Prostate gland (tissue), 2 donors: ENCODE measurements around the gene RAP1GDS1. TPM values are rescaled to one million over a fixed set of nuclear protein-coding genes. Genes with fewer than 3 reads are reported as not detected.
A peak's percentile ranks its signal among the peaks of the same experiment; 100 is the strongest.

Experiments used
- DNase-seq: peaks from one replicate; pipeline ENCODE4 v3.0.0-alpha.2; 2019; ENCODE audit warnings: low spot score
- H3K27ac ChIP-seq, 2 donors: fragments of 200-600 bp; sonication (generic); 2 replicates each; pipeline ENCODE4 v1.5.1; 2017 to 2019
- H3K27me3 ChIP-seq: fragments of 200-600 bp; sonication (generic); replicated peaks from 2 replicates; pipeline ENCODE4 v1.5.1; 2019; ENCODE audit not compliant: insufficient read depth
- H3K36me3 ChIP-seq, 2 donors: fragments of 200-600 bp; sonication (generic); 1 replicate in 1 of 2; 2 replicates in 1 of 2; pipeline versions ENCODE4 v1.5.1 to v1.8.1; 2017 to 2019
- H3K4me1 ChIP-seq: fragments of 200-600 bp; sonication (generic); replicated peaks from 2 replicates; pipeline ENCODE4 v1.5.1; 2019
- H3K4me3 ChIP-seq, 2 donors: fragments of 200-600 bp; sonication (generic); 2 replicates each; pipeline ENCODE4 v1.5.1; 2017 to 2019
- H3K9me3 ChIP-seq: fragments of 200-600 bp; sonication (generic); 2 replicates; pipeline ENCODE4 v1.5.1; 2017
- POLR2A ChIP-seq: fragments of 450-650 bp; IDR thresholded peaks from one replicate; pipeline ENCODE4 v1.6.1; 2016; ENCODE audit warnings: antibody characterized with exemption, mild to moderate bottlenecking
- POLR2AphosphoS5 ChIP-seq: sonication (generic); formaldehyde crosslinking; IDR thresholded peaks from one replicate; pipeline ENCODE4 v1.6.1; 2017; ENCODE audit warnings: antibody characterized with exemption
- WGBS: methylation state at CpG from one replicate; pipeline ENCODE4 v1.1.5; 2018; 5-methylcytosine and 5-hydroxymethylcytosine counted together
- intact Hi-C: fragments of 100-400 bp; cut with DNase I; formaldehyde crosslinking; loops from one replicate; pipeline ENCODE4 v1.14.2; 2022
- total RNA-seq, 2 donors: library from RNA; depleted of rRNA; stranded (reverse); fragments of >200 nt; gene quantifications; one replicate each; pipeline ENCODE4 v1.1.0, GENCODE V29; 2016
- TF ChIP-seq, protein P1 (sequence below), 4 experiments: fragments of 200-600 bp in 2 of 4; fragments of 450-650 bp in 2 of 4; sonication (generic) in 2 of 4; IDR thresholded peaks; 1 replicate in 3 of 4; 2 replicates in 1 of 4; pipeline ENCODE4 v1.5.1; 2016 to 2019; ENCODE audit warnings: antibody characterized with exemption in 4 of 4, mild to moderate bottlenecking in 2 of 4, moderate library complexity in 2 of 4

The RAP1GDS1 gene, protein sequence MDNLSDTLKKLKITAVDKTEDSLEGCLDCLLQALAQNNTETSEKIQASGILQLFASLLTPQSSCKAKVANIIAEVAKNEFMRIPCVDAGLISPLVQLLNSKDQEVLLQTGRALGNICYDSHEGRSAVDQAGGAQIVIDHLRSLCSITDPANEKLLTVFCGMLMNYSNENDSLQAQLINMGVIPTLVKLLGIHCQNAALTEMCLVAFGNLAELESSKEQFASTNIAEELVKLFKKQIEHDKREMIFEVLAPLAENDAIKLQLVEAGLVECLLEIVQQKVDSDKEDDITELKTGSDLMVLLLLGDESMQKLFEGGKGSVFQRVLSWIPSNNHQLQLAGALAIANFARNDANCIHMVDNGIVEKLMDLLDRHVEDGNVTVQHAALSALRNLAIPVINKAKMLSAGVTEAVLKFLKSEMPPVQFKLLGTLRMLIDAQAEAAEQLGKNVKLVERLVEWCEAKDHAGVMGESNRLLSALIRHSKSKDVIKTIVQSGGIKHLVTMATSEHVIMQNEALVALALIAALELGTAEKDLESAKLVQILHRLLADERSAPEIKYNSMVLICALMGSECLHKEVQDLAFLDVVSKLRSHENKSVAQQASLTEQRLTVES
- total RNA-seq, result 10 to 100 TPM; 16.5 to 34.5 TPM

DNA sequence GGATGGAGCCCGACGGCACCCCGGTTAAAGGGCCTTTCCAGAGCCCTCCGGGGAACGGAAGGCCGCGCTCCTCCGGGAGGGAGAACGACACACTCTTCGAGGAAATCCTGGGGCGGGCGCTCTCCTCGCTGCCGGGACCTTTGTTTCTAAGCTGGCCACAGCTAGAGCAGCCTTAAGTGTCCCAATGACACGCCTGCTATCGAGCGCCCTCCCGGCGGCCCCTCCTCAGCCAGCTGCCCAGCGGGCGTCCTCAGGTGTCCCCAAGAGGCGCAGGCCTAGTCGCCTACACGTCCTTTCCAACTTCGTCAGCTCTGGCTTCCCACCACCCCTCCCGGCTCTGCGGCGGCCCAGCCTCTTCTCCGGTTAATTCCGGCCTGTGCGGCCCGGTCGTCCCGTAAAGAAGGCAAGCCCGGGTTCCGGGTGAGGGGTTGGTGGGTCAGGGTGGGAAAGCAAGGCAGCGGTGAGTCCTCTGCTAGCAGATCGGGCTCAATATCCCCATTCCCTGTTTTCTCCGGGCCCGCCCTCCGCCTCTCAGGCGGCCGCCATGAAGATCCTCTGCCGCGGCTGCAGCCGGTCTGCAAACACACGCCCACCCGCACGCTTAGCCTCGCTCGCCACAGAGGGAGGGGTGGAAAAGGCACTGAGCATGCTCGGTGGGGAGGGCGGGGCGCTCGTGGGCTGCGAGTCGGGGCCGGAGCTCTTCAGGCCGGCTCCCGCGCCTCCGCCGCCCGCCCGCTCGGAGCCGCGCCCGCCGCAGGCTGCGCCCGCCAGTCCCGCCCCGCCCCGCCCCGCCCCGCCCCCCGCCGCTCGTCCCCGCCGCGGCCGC is at the start of gene RAP1GDS1:
TSS of gene RAP1GDS1 (plus strand) at position 806 of the 826 bp plus-strand sequence. CDS start 182 bp downstream, outside the sequence.
- H3K9me3 ChIP-seq, result no peaks in the 10 kb centered on the region
- H3K36me3 ChIP-seq, result no peaks in the 10 kb centered on the region
- intact Hi-C loops, result loop anchor here (5.0 kb wide), 1 partner anchor 118 kb away; the partner anchor contains the start of gene STPG2
- H3K4me3 ChIP-seq, result peak within 1 kb of the TSS; percentile 82 to 83
- DNase-seq, result peak; percentile 94
- no peaks in the 10 kb centered on the region for H3K27me3 ChIP-seq
- H3K27ac ChIP-seq, result peak within 1 kb of the TSS; percentile 96 to 97
- under 1% methylated on average over 57 of the region's 84 CpGs for WGBS
- H3K4me1 ChIP-seq, result no peaks in the 10 kb centered on the region
- TF ChIP-seq POLR2A, result peak; percentile 96
- TF ChIP-seq, protein P1, sequence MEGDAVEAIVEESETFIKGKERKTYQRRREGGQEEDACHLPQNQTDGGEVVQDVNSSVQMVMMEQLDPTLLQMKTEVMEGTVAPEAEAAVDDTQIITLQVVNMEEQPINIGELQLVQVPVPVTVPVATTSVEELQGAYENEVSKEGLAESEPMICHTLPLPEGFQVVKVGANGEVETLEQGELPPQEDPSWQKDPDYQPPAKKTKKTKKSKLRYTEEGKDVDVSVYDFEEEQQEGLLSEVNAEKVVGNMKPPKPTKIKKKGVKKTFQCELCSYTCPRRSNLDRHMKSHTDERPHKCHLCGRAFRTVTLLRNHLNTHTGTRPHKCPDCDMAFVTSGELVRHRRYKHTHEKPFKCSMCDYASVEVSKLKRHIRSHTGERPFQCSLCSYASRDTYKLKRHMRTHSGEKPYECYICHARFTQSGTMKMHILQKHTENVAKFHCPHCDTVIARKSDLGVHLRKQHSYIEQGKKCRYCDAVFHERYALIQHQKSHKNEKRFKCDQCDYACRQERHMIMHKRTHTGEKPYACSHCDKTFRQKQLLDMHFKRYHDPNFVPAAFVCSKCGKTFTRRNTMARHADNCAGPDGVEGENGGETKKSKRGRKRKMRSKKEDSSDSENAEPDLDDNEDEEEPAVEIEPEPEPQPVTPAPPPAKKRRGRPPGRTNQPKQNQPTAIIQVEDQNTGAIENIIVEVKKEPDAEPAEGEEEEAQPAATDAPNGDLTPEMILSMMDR (IDR thresholded peaks at IDR 0.05), result no peak
- peak; percentile 93 for TF ChIP-seq POLR2AphosphoS5

DNA sequence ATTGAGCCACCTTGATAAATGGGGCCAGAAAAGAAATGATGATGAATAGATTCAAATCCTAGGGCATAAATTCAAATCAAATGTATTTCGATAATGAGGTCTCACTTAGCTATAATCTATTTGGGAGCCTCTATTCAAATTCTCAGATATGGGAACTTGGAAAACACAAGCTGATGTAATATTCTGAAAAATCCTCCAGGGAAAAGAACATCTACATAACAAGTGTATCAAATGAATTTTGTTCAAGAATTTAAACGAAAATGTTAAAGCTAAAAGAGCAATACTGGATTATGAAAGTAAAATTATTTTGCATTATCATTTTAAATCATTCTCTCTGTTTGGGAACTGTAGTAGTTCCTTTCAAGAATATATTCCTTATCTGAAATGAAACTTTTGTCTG is 38.9 kb upstream of the RAP1GDS1 start:
- no peaks in the 10 kb centered on the region for H3K9me3 ChIP-seq
- H3K4me1 ChIP-seq, result no peaks in the 10 kb centered on the region
- no peak overlapping the region for H3K27ac ChIP-seq
- H3K36me3 ChIP-seq, result no peaks in the 10 kb centered on the region
- WGBS, result 76% methylated on average over 2 of the region's 2 CpGs
- DNase-seq, result no peak
- intact Hi-C loops, result no loop called here
- no peaks in the 10 kb centered on the region for H3K27me3 ChIP-seq
- H3K4me3 ChIP-seq, result no peak overlapping the region
- TF ChIP-seq POLR2AphosphoS5 (no peak), POLR2A (no peak)
- TF ChIP-seq, protein P1 (IDR thresholded peaks at IDR 0.05), result no peak

DNA sequence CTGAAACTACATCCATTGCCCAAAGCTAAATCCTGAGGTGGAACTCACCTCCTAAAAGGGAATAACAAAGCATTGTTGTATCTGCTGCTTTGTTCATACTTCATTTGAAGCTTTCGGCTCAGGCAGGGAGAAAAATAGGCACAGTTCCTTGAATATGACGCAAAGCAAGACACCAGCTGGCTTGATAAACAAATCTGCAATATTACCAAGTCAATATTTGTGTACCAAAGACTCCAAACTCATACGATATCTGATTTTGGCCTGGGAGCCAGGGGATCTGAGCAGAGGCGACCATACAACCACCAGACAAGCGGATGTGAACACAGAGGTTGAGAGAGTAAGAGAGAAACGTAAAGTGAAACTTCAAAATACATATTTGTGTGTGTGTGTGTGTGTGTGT is 34.8 kb upstream of the RAP1GDS1 start:
- DNase-seq, result no peak
- Histone ChIP-seq H3K4me3 (no peak overlapping the region), H3K27ac (no peak overlapping the region), H3K27me3 (no peaks in the 10 kb centered on the region), H3K9me3 (no peaks in the 10 kb centered on the region), H3K36me3 (no peaks in the 10 kb centered on the region), H3K4me1 (no peaks in the 10 kb centered on the region)
- TF ChIP-seq POLR2A, result no peak
- 65% methylated on average over 6 of the region's 6 CpGs for WGBS
- intact Hi-C loops, result no loop called here

DNA sequence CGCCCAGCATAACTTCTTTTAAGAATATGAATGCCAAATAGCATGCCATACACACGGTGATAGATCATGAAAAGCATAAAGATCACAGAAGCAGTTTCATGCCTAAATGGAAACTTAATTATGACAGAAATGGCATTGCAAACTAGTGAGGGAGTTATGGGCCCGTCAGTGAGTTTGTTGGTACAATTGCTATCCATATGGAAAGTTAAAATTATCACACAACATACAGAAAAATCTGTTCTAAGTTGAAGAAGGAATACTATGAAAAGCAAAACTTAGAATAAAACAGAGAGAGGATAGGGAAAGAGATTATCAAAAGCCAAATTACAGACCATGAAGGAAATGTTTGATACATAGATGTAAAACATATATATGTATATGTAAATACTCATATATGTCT is 30.2 kb upstream of the RAP1GDS1 start:
- no peak overlapping the region for H3K27ac ChIP-seq
- no peaks in the 10 kb centered on the region for H3K4me1 ChIP-seq
- H3K36me3 ChIP-seq, result no peaks in the 10 kb centered on the region
- no peaks in the 10 kb centered on the region for H3K9me3 ChIP-seq
- H3K27me3 ChIP-seq, result no peaks in the 10 kb centered on the region
- DNase-seq, result no peak
- WGBS, result 94% methylated on average over 3 of the region's 3 CpGs
- intact Hi-C loops, result no loop called here
- TF ChIP-seq POLR2AphosphoS5 (no peak), POLR2A (no peak)
- TF ChIP-seq, protein P1 (IDR thresholded peaks at IDR 0.05), result no peak
- no peak overlapping the region for H3K4me3 ChIP-seq

DNA sequence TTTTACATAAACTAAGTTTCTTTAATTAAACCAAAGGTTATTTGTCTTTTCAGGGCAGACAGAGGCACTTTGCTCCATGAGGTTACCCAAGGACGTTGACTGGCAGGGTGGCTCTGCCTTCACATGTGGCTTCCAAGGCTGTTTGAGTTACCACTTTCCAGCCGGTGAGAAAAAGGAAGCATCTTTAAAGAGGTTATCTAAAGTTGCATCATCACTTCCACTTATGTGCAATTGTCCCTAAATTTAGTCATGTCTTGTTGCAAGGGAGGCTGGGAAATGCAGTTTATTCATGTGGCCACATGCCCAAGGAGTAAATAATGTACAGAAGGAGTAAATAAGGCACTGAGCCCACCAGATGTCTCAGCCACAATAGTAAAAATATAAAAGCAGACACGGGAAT is 29.0 kb upstream of the RAP1GDS1 start:
- no peaks in the 10 kb centered on the region for H3K4me1 ChIP-seq
- H3K27me3 ChIP-seq, result no peaks in the 10 kb centered on the region
- intact Hi-C loops, result no loop called here
- TF ChIP-seq POLR2A (no peak), POLR2AphosphoS5 (no peak)
- TF ChIP-seq, protein P1 (IDR thresholded peaks at IDR 0.05), result no peak
- 34% methylated on average over 3 of the region's 3 CpGs for WGBS
- H3K4me3 ChIP-seq, result no peak overlapping the region
- DNase-seq, result no peak
- H3K27ac ChIP-seq, result no peak overlapping the region
- H3K9me3 ChIP-seq, result no peaks in the 10 kb centered on the region
- no peaks in the 10 kb centered on the region for H3K36me3 ChIP-seq
